ENCODE data around the gene POLR2A.

POLR2A gene

DNA sequence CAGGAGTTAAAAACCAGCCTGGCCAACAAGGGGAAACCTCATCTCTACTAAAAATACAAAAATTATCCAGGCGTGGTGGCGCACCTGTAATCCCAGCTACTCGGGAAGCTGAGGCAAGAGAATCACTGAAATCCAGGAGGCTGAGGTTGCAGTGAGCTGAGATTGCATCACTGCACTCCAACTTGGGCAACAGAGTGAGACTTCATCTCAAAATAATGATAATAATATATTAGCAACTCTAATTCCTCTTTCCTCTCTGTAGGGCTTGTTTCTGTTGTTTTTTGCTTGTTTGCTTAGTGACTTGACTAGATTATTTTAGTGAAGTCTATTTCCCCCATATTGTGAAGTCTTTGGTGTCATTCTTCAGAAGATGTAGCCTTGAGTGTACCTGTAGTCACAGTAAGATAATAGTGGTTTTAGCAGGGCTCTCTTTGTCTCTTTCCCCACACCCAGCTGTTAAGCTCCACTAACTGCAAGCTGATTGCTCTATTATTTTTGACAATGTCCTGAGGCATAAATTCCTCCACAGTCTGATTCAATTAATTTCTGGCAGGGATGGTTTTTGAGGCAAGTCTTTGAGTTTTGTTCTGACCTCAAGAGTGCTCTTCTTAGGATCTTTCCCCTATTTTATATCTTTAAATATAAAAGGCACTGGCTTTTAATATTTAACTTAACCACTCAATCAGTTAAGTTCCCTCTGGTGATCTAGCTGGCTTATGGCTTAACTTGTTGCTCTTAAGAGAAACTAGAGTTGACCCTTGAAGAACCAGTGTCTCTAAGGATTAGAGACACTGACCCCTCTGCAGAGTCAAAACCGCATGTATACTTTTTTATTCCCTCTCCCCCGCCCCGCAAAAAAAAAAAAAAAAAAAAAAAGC lies 46.1 kb downstream of the POLR2A start:
- TF ChIP-seq EP300 (IDR thresholded peaks at IDR 0.05; ENCODE audit: borderline replicate concordance) (no peak), CREB1 (IDR thresholded peaks at IDR 0.05; ENCODE audit: low read depth) (no peak), YY1 (IDR thresholded peaks at IDR 0.05; ENCODE audit: low read depth) (no peak), TCF12 (IDR thresholded peaks at IDR 0.05; ENCODE audit: low read depth) (no peak), NFIC (IDR thresholded peaks at IDR 0.05) (no peak), FOXM1 (IDR thresholded peaks at IDR 0.05; ENCODE audit: borderline replicate concordance, low read depth) (no peak), TAF1 (IDR thresholded peaks at IDR 0.05; ENCODE audit: low read depth) (no peak), TEAD4 (IDR thresholded peaks at IDR 0.05) (no peak)
- TF ChIP-seq, protein P1, sequence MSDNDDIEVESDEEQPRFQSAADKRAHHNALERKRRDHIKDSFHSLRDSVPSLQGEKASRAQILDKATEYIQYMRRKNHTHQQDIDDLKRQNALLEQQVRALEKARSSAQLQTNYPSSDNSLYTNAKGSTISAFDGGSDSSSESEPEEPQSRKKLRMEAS (IDR thresholded peaks at IDR 0.05): no peak

DNA sequence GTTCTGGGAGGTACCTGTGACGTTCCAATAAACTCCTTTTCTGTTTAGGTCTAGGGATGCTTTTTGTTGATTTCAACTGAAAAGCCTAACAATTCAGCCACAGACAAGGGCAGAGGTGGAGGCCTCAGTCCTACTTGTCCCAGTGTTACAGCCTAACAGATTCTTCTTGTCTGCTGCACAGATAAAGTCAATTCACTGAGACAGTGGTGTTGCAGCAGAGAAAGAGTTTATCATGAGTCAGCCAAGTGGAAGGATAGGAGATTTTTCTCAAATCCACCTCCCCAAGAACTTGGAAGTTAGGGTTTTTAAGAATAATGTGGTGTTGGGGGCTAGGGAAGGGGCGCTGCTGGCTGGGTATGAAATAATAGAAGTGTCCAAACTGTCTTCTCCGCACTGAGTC lies 53.9 kb downstream of the POLR2A start:
- TF ChIP-seq CEBPB (IDR thresholded peaks at IDR 0.05): no peak
- no peak for TF ChIP-seq TCF12 (IDR thresholded peaks at IDR 0.05; ENCODE audit: low read depth)
- no peak for TF ChIP-seq NFIC (IDR thresholded peaks at IDR 0.05)
- TF ChIP-seq YY1 (IDR thresholded peaks at IDR 0.05; ENCODE audit: low read depth): no peak
- TF ChIP-seq, protein P2, sequence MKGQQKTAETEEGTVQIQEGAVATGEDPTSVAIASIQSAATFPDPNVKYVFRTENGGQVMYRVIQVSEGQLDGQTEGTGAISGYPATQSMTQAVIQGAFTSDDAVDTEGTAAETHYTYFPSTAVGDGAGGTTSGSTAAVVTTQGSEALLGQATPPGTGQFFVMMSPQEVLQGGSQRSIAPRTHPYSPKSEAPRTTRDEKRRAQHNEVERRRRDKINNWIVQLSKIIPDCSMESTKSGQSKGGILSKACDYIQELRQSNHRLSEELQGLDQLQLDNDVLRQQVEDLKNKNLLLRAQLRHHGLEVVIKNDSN (IDR thresholded peaks at IDR 0.05): no peak
- no peak for TF ChIP-seq RAD21 (IDR thresholded peaks at IDR 0.05; ENCODE audit: low read depth)
- TF ChIP-seq FOXM1 (IDR thresholded peaks at IDR 0.05; ENCODE audit: borderline replicate concordance, low read depth): no peak
- TF ChIP-seq TAF1 (IDR thresholded peaks at IDR 0.05; ENCODE audit: low read depth): no peak
- TF ChIP-seq, protein P3, sequence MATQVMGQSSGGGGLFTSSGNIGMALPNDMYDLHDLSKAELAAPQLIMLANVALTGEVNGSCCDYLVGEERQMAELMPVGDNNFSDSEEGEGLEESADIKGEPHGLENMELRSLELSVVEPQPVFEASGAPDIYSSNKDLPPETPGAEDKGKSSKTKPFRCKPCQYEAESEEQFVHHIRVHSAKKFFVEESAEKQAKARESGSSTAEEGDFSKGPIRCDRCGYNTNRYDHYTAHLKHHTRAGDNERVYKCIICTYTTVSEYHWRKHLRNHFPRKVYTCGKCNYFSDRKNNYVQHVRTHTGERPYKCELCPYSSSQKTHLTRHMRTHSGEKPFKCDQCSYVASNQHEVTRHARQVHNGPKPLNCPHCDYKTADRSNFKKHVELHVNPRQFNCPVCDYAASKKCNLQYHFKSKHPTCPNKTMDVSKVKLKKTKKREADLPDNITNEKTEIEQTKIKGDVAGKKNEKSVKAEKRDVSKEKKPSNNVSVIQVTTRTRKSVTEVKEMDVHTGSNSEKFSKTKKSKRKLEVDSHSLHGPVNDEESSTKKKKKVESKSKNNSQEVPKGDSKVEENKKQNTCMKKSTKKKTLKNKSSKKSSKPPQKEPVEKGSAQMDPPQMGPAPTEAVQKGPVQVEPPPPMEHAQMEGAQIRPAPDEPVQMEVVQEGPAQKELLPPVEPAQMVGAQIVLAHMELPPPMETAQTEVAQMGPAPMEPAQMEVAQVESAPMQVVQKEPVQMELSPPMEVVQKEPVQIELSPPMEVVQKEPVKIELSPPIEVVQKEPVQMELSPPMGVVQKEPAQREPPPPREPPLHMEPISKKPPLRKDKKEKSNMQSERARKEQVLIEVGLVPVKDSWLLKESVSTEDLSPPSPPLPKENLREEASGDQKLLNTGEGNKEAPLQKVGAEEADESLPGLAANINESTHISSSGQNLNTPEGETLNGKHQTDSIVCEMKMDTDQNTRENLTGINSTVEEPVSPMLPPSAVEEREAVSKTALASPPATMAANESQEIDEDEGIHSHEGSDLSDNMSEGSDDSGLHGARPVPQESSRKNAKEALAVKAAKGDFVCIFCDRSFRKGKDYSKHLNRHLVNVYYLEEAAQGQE (IDR thresholded peaks at IDR 0.05; ENCODE audit: low read depth): no peak
- TF ChIP-seq, protein P1 (IDR thresholded peaks at IDR 0.05): no peak
- no peak for TF ChIP-seq ZBTB7A (IDR thresholded peaks at IDR 0.05; ENCODE audit: low read depth)
- TF ChIP-seq CREB1 (IDR thresholded peaks at IDR 0.05; ENCODE audit: low read depth): no peak
- TF ChIP-seq TEAD4 (IDR thresholded peaks at IDR 0.05): no peak
- no peak for TF ChIP-seq EP300 (IDR thresholded peaks at IDR 0.05; ENCODE audit: borderline replicate concordance)

DNA sequence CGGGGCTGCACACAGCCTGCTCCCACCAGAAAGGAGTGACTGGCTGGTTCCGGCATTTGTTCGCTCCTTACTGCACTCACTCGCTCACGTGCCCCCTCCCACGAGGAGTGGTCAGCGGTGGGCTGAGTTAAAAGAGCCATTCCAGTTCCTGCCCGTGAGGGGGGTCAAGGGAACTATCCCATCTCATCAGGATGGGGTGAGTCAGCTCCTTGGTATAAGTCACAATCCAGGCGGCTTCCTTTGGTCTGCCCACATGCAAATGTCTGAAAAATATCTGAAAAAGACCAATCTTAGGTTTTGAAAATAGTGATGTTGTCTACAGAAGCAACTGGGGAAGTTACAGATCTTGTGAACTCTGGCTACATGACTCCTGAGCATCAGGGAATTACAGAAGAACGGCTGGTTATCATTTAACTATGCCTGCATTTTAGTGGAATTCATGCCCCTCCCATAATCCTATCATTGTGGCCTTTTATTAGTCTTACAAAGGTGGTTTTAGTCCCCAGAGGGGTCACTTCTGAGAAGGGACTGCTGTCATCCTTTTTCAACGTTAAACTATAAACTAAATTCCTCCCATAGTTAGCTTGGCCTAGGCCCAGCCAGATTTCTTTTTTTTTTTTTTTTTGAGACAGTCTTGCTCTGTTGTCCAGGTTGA lies 54.9 kb downstream of the POLR2A start:
- TF ChIP-seq TEAD4 (IDR thresholded peaks at IDR 0.05) (no peak), ZBTB7A (IDR thresholded peaks at IDR 0.05; ENCODE audit: low read depth) (no peak), CEBPB (IDR thresholded peaks at IDR 0.05) (no peak)
- TF ChIP-seq, protein P3 (IDR thresholded peaks at IDR 0.05; ENCODE audit: low read depth): no peak

DNA sequence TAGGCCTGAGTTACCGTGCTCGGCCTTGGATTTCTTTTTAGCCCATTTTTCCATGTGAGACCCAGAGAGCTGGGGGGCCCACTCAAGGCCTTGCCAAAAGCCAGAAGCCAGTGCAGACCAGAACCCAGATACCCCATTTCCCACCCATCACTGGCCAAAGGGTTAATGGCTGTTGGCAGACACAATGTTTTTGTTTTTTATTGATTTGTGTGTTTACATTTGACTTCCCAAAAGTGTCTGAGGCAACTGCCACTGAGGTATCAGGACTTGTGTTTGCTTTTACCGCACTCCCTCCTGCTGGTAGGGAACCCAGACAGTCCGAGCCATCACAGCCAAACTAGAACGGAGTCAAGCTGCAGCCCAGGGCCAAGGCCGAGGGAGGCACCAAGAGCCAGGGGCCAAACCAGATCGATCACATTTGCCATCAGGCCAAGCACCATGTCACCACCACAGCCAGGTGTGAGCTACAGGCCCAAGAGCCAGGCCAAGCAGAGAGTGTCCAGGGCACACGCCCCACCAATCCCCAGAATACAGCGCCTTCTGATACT lies 57.0 kb downstream of the POLR2A start:
- TF ChIP-seq FOXM1 (IDR thresholded peaks at IDR 0.05; ENCODE audit: borderline replicate concordance, low read depth) (no peak), TEAD4 (IDR thresholded peaks at IDR 0.05) (no peak), RAD21 (IDR thresholded peaks at IDR 0.05; ENCODE audit: low read depth) (no peak), NFIC (IDR thresholded peaks at IDR 0.05) (no peak), CEBPB (IDR thresholded peaks at IDR 0.05) (no peak), YY1 (IDR thresholded peaks at IDR 0.05; ENCODE audit: low read depth) (no peak), TCF12 (IDR thresholded peaks at IDR 0.05; ENCODE audit: low read depth) (no peak)
- TF ChIP-seq, protein P3 (IDR thresholded peaks at IDR 0.05; ENCODE audit: low read depth): no peak
- TF ChIP-seq, protein P2 (IDR thresholded peaks at IDR 0.05): no peak
